ENCODE data around the gene KIAA1217.

KIAA1217 gene

GRCh38 chr10:24427678-24428409 is 218.9 kb downstream of the KIAA1217 start:
- Histone ChIP-seq H3K4me1 (ENCODE audit: control insufficient read depth in 1 of 2, insufficient read depth in 1 of 2, low read depth in 1 of 2, low read length in 1 of 2) (no peaks in the 10 kb centered on the region), H3K4me3 (ENCODE audit: low read depth in 1 of 2, low read length in 1 of 2) (no peak overlapping the region), H3K27me3 (no peaks in the 10 kb centered on the region), H3K36me3 (no peaks in the 10 kb centered on the region), H3K27ac (no peak overlapping the region), H3K9me3 (no peaks in the 10 kb centered on the region)
- no peak for TF ChIP-seq CTCF (IDR thresholded peaks at IDR 0.05)

- Histone ChIP-seq H3K27me3 (no peaks in the 10 kb centered on the region), H3K9me3 (no peaks in the 10 kb centered on the region), H3K4me1 (ENCODE audit: control insufficient read depth in 1 of 2, insufficient read depth in 1 of 2, low read depth in 1 of 2, low read length in 1 of 2) (no peaks in the 10 kb centered on the region), H3K27ac (no peak overlapping the region), H3K4me3 (ENCODE audit: low read depth in 1 of 2, low read length in 1 of 2) (no peak overlapping the region), H3K36me3 (no peaks in the 10 kb centered on the region)
- TF ChIP-seq CTCF (IDR thresholded peaks at IDR 0.05): no peak
Measured at GRCh38 chr10:24428410-24428782, 219.5 kb downstream of the KIAA1217 start.

GRCh38 chr10:24430591-24430990 is 221.7 kb downstream of the KIAA1217 start:
- no peak overlapping the region for H3K27ac ChIP-seq
- H3K36me3 ChIP-seq: no peaks in the 10 kb centered on the region
- H3K9me3 ChIP-seq: no peaks in the 10 kb centered on the region
- no peak overlapping the region for H3K4me3 ChIP-seq (ENCODE audit: low read depth in 1 of 2, low read length in 1 of 2)
- no peaks in the 10 kb centered on the region for H3K4me1 ChIP-seq (ENCODE audit: control insufficient read depth in 1 of 2, insufficient read depth in 1 of 2, low read depth in 1 of 2, low read length in 1 of 2)
- no peak for TF ChIP-seq CTCF (IDR thresholded peaks at IDR 0.05)
- no peaks in the 10 kb centered on the region for H3K27me3 ChIP-seq

GRCh38 chr10:24432478-24433416 is 223.8 kb downstream of the KIAA1217 start:
- no peak for TF ChIP-seq CTCF (IDR thresholded peaks at IDR 0.05)
- Histone ChIP-seq H3K4me3 (ENCODE audit: low read depth in 1 of 2, low read length in 1 of 2) (no peak overlapping the region), H3K27ac (no peak overlapping the region), H3K9me3 (no peaks in the 10 kb centered on the region), H3K4me1 (ENCODE audit: control insufficient read depth in 1 of 2, insufficient read depth in 1 of 2, low read depth in 1 of 2, low read length in 1 of 2) (no peaks in the 10 kb centered on the region), H3K27me3 (no peaks in the 10 kb centered on the region), H3K36me3 (no peaks in the 10 kb centered on the region)

- Histone ChIP-seq H3K4me3 (ENCODE audit: low read depth in 1 of 2, low read length in 1 of 2) (no peak overlapping the region), H3K27ac (no peak overlapping the region), H3K9me3 (no peaks in the 10 kb centered on the region), H3K27me3 (no peaks in the 10 kb centered on the region), H3K4me1 (ENCODE audit: control insufficient read depth in 1 of 2, insufficient read depth in 1 of 2, low read depth in 1 of 2, low read length in 1 of 2) (no peaks in the 10 kb centered on the region), H3K36me3 (no peaks in the 10 kb centered on the region)
- TF ChIP-seq CTCF (IDR thresholded peaks at IDR 0.05): no peak
Measured at GRCh38 chr10:24433705-24434104, 224.8 kb downstream of the KIAA1217 start.
